H1 (cell line): Measurements from ENCODE around the gene KIF11. TPM values are rescaled to one million over a fixed set of nuclear protein-coding genes. Genes with fewer than 3 reads are reported as not detected.

ENCODE experiments used
- CTCF ChIA-PET: fragments of 300-600 bp; sonication (Branson Sonifier 250); formaldehyde crosslinking; loops from one replicate; lab custom pipeline; 2021; ENCODE audit not compliant: partially characterized antibody; lab: Charles Lee
- POLR2A ChIA-PET: fragments of 300-600 bp; sonication (Branson Sonifier 250); formaldehyde crosslinking; loops from one replicate; lab custom pipeline; 2021; ENCODE audit warnings: inconsistent platforms; ENCODE audit not compliant: partially characterized antibody; lab: Charles Lee
- DNase-seq, 2 experiments: peaks; one replicate each; pipeline versions ENCODE4 v3.0.0 to v3.0.0-alpha.2; 2010 to 2022; ENCODE audit warnings: low spot score in 2 of 2, low read depth in 1 of 2, mixed read lengths in 1 of 2
- FAIRE-seq: peaks from 2 replicates; lab custom pipeline; 2011; peaks lifted over from hg19 to GRCh38; lab: Jason Lieb, UNC
- H2AFZ ChIP-seq: 2 replicates; pipeline ENCODE4 v1.8.1; 2012; ENCODE audit warnings: low read length, inconsistent platforms
- H2AK5ac ChIP-seq: 2 replicates; pipeline ENCODE4 v1.6.1; 2013; ENCODE audit warnings: low read depth, low read length
- H2BK120ac ChIP-seq: replicated peaks from 2 replicates; pipeline ENCODE3; 2013; ENCODE audit warnings: low read depth, low read length, inconsistent platforms
- H2BK12ac ChIP-seq: 2 replicates; pipeline ENCODE4 v1.6.1; 2013; ENCODE audit warnings: low read depth, low read length
- H2BK15ac ChIP-seq: 2 replicates; pipeline ENCODE4 v1.6.1; 2013; ENCODE audit warnings: low read length
- H2BK20ac ChIP-seq: 2 replicates; pipeline ENCODE4 v1.6.1; 2013; ENCODE audit warnings: low read length
- H2BK5ac ChIP-seq: 2 replicates; pipeline ENCODE4 v1.6.1; 2013; ENCODE audit warnings: low read depth, low read length
- H3K14ac ChIP-seq: 2 replicates; pipeline ENCODE4 v1.6.1; 2013; ENCODE audit warnings: inconsistent platforms; ENCODE audit not compliant: insufficient read length
- H3K18ac ChIP-seq: 2 replicates; pipeline ENCODE4 v1.6.1; 2013; ENCODE audit warnings: low read length; ENCODE audit errors: extremely low read depth
- H3K23ac ChIP-seq: 2 replicates; pipeline ENCODE4 v1.6.1; 2013; ENCODE audit warnings: inconsistent platforms; ENCODE audit not compliant: insufficient read length
- H3K23me2 ChIP-seq: 2 replicates; pipeline ENCODE4 v1.6.1; 2013; ENCODE audit warnings: low read depth, low read length
- H3K27ac ChIP-seq: 2 replicates; pipeline ENCODE4 v1.6.1; 2011; ENCODE audit warnings: low read depth, low read length, inconsistent platforms
- H3K27me3 ChIP-seq, 4 experiments: replicated peaks in 1 of 4; 1 replicate in 1 of 4; 2 replicates in 3 of 4; pipeline versions ENCODE4 v1.6.1 to v1.8.1; 2011 to 2013; ENCODE audit warnings: low read length in 3 of 4, mild to moderate bottlenecking in 3 of 4, inconsistent platforms in 2 of 4, mixed read lengths in 2 of 4, moderate library complexity in 1 of 4; ENCODE audit not compliant: control insufficient read depth in 3 of 4, insufficient read depth in 3 of 4; ENCODE audit errors: extremely low read depth in 1 of 4
- H3K36me3 ChIP-seq, 4 experiments: 2 replicates each; pipeline versions ENCODE4 v1.6.1 to v1.8.1; 2011 to 2013; ENCODE audit warnings: mild to moderate bottlenecking in 4 of 4, low read length in 3 of 4, moderate library complexity in 2 of 4, control low read depth in 1 of 4, inconsistent platforms in 1 of 4; ENCODE audit not compliant: insufficient read depth in 4 of 4, control insufficient read depth in 2 of 4
- H3K4ac ChIP-seq: replicated peaks from 2 replicates; pipeline ENCODE3; 2013; ENCODE audit warnings: low read length, low read depth, mixed read lengths, inconsistent platforms; ENCODE audit not compliant: insufficient read length
- H3K4me1 ChIP-seq, 4 experiments: replicated peaks in 1 of 4; 1 replicate in 1 of 4; 2 replicates in 3 of 4; pipeline versions ENCODE4 v1.6.1 to v1.8.1; 2011 to 2013; ENCODE audit warnings: low read length in 3 of 4, inconsistent platforms in 2 of 4, mixed read lengths in 1 of 4; ENCODE audit not compliant: insufficient read depth in 4 of 4, control insufficient read depth in 3 of 4
- H3K4me2 ChIP-seq, 2 experiments: 2 replicates each; pipeline versions ENCODE4 v1.6.1 to v1.8.1; 2011 to 2013; ENCODE audit warnings: low read depth in 2 of 2, low read length in 2 of 2, control low read depth in 1 of 2, inconsistent platforms in 1 of 2, mild to moderate bottlenecking in 1 of 2; ENCODE audit not compliant: insufficient read depth in 1 of 2
- H3K4me3 ChIP-seq, 4 experiments: fragments of 200-600, 300-600 bp in 1 of 4; sonication (generic), shearing (Covaris generic), sonication (Bioruptor Twin) in 1 of 4; 2 replicates each; pipeline versions ENCODE4 v1.5.1 to v1.8.1; 2011 to 2016; ENCODE audit warnings: low read length in 4 of 4, low read depth in 3 of 4, control low read depth in 2 of 4, inconsistent platforms in 2 of 4, mild to moderate bottlenecking in 2 of 4, mixed read lengths in 1 of 4, moderate library complexity in 1 of 4; ENCODE audit not compliant: insufficient read depth in 2 of 4; ENCODE audit errors: extremely low read depth in 1 of 4
- H3K56ac ChIP-seq: replicated peaks from 2 replicates; pipeline ENCODE3; 2013; ENCODE audit warnings: low read depth, mild to moderate bottlenecking, mixed read lengths, low read length, inconsistent platforms; ENCODE audit not compliant: insufficient read length
- H3K79me1 ChIP-seq: 2 replicates; pipeline ENCODE4 v1.6.1; 2013; ENCODE audit warnings: low read depth, low read length, control low read depth
- H3K79me2 ChIP-seq, 2 experiments: 2 replicates each; pipeline versions ENCODE4 v1.6.1 to v1.8.1; 2012 to 2013; ENCODE audit warnings: low read length in 2 of 2, mild to moderate bottlenecking in 2 of 2, inconsistent platforms in 1 of 2; ENCODE audit not compliant: insufficient read depth in 2 of 2, control insufficient read depth in 1 of 2
- H3K9ac ChIP-seq, 4 experiments: replicated peaks in 1 of 4; 1 replicate in 1 of 4; 2 replicates in 3 of 4; pipeline versions ENCODE4 v1.6.1 to v1.8.1; 2011 to 2013; ENCODE audit warnings: low read depth in 3 of 4, low read length in 3 of 4, control low read depth in 2 of 4, mild to moderate bottlenecking in 2 of 4, moderate library complexity in 2 of 4, inconsistent platforms in 1 of 4; ENCODE audit errors: extremely low read depth in 1 of 4
- H3K9me3 ChIP-seq, 2 experiments: 2 replicates each; pipeline versions ENCODE4 v1.6.1 to v1.8.1; 2012 to 2013; ENCODE audit warnings: mild to moderate bottlenecking in 2 of 2, moderate library complexity in 2 of 2, control low read depth in 1 of 2, inconsistent platforms in 1 of 2, low read depth in 1 of 2, low read length in 1 of 2, mixed read lengths in 1 of 2; ENCODE audit not compliant: insufficient read depth in 2 of 2
- H4K20me1 ChIP-seq, 2 experiments: replicated peaks in 1 of 2; 2 replicates each; pipeline versions ENCODE3 to v1.8.1; 2011 to 2013; ENCODE audit warnings: inconsistent platforms in 2 of 2, low read length in 2 of 2, mild to moderate bottlenecking in 1 of 2; ENCODE audit not compliant: insufficient read depth in 2 of 2, control insufficient read depth in 1 of 2
- H4K5ac ChIP-seq: 2 replicates; pipeline ENCODE4 v1.6.1; 2013; ENCODE audit warnings: low read length, low read depth, mixed read lengths, inconsistent platforms; ENCODE audit not compliant: insufficient read length
- H4K8ac ChIP-seq: 2 replicates; pipeline ENCODE4 v1.8.0; 2013; ENCODE audit warnings: mild to moderate bottlenecking, moderate library complexity, low read length, inconsistent platforms; ENCODE audit not compliant: insufficient read depth; ENCODE audit errors: extremely low read depth
- H4K91ac ChIP-seq: replicated peaks from 2 replicates; pipeline ENCODE3; 2013; ENCODE audit warnings: low read length, mixed read lengths, inconsistent platforms; ENCODE audit not compliant: insufficient read length
- ASH2L ChIP-seq: fragments of 200-600, 300-600 bp; sonication (generic); IDR thresholded peaks from one replicate; pipeline ENCODE4 v1.7.1; 2017; ENCODE audit warnings: low read length
- BRCA1 ChIP-seq: IDR thresholded peaks from 2 replicates; pipeline ENCODE4 v1.6.1; 2012; ENCODE audit warnings: low read depth, low read length, improper control_type of control experiment
- E2F6 ChIP-seq: IDR thresholded peaks from 2 replicates; pipeline ENCODE4 v1.6.1; 2012; ENCODE audit warnings: inconsistent platforms
- EZH2 ChIP-seq: fragments of 200-600 bp; sonication (generic); IDR thresholded peaks from 2 replicates; pipeline ENCODE4 v1.7.1; 2012; ENCODE audit warnings: low read depth, mild to moderate bottlenecking, moderate library complexity, low read length, inconsistent platforms; ENCODE audit not compliant: severe bottlenecking
- FOSL1 ChIP-seq: IDR thresholded peaks from 2 replicates; pipeline ENCODE4 v1.6.1; 2011; ENCODE audit warnings: mild to moderate bottlenecking, low read depth, low read length, moderate library complexity; ENCODE audit not compliant: insufficient read depth
- MAFK ChIP-seq: IDR thresholded peaks from 2 replicates; pipeline ENCODE4 v1.6.1; 2012; ENCODE audit warnings: low read depth, mild to moderate bottlenecking, improper control_type of control experiment, low read length
- SIN3A ChIP-seq, 2 experiments: IDR thresholded peaks in 1 of 2; conservative IDR thresholded peaks in 1 of 2; 2 replicates each; pipeline ENCODE4 v1.6.1; 2011 to 2012; ENCODE audit warnings: low read length in 2 of 2, improper control_type of control experiment in 1 of 2, low read depth in 1 of 2, mild to moderate bottlenecking in 1 of 2
- SRF ChIP-seq: IDR thresholded peaks from 2 replicates; pipeline ENCODE4 v1.6.1; 2011; ENCODE audit warnings: mild to moderate bottlenecking, low read depth, low read length, moderate library complexity
- SUZ12 ChIP-seq: fragments of 200-600 bp; sonication (generic); IDR thresholded peaks from 2 replicates; pipeline ENCODE4 v1.6.1; 2012; ENCODE audit warnings: mild to moderate bottlenecking, inconsistent platforms, low read length, moderate library complexity, mixed read lengths
- ZNF274 ChIP-seq: IDR thresholded peaks from 2 replicates; pipeline ENCODE4 v1.7.0; 2012; ENCODE audit warnings: low read length, borderline replicate concordance; ENCODE audit errors: extremely low read depth
- WGBS, 2 experiments: shearing (Covaris generic) in 1 of 2; methylation state at CpG; one replicate each; pipeline versions ENCODE4 v1.1.6 to v1.1.7; 2013 to 2015; ENCODE audit warnings: low lambda C conversion rate in 2 of 2, mixed read lengths in 2 of 2, inconsistent platforms in 1 of 2, low coverage in 1 of 2, missing lambda C conversion rate in 1 of 2; ENCODE audit not compliant: insufficient replicate concordance in 2 of 2, insufficient coverage in 1 of 2, insufficient read length in 1 of 2; ENCODE audit errors: extremely low coverage in 1 of 2, missing lambda C conversion rate in 1 of 2; 5-methylcytosine and 5-hydroxymethylcytosine counted together
- polyA plus RNA-seq, 7 experiments: library from polyadenylated mRNA; depleted of rRNA in 3 of 7; stranded (reverse) in 5 of 7; unstranded in 2 of 7; fragments of >200 nt in 5 of 7; fragments of 200-250 nt in 2 of 7; gene quantifications; 1 replicate in 5 of 7; 2 replicates in 1 of 7; 4 replicates in 1 of 7; pipeline versions ENCODE4 v1.2.1 to v1.2.3, GENCODE V29; 2011 to 2013; ENCODE audit warnings: missing spikeins in 2 of 7, mixed read lengths in 2 of 7
- total RNA-seq: library from RNA; stranded (reverse); fragmentation: NEBNext Ultra II Directional; extraction: Animal tissue kit (Norgen Biotek cat#: 25700); gene quantifications from 2 replicates; pipeline ENCODE4 v1.2.1, GENCODE V29; 2021
- TF ChIP-seq, protein P1 (sequence below): IDR thresholded peaks from 2 replicates; pipeline ENCODE4 v1.6.1; 2012; ENCODE audit warnings: inconsistent platforms

Gene KIF11
- total and polyA plus RNA-seq, 2 of the 8 experiments (the other 6 are each of a cell fraction or from before 2014, with no cell fraction given) = 11.1 to 59.2 TPM

DNA sequence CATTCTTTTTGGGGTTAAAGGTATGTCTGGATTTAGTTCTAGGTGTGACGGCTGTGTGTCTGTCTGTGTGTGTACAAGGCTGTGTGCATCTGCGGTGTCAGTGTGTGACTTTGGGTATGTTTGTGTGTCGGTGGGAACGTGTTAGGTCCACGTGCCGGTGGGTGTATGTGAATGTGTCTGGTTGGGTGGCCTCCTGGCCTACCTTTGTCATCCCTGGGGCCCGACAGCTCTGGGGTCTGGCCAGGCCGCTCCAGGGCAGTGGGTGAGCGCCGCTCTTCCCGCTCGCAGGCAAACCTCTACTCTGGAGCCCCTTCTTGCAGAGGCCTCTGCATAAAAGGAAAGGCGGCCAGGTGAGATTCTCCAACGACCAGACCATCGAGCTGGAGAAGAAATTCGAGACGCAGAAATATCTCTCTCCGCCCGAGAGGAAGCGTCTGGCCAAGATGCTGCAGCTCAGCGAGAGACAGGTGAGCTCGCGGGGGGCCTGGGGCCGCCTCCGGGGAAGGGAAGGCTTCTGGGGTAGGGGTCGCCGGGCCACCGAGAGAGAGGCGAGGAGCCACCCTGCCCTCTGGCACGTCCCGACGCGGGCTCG is 99.2 kb downstream of the KIF11 start:
- Histone ChIP-seq H3K79me2 (no peaks in the 10 kb centered on the region), H3K27me3 (peaks cover 44 to 98% (median 80%) of the 10 kb centered on the region in 4 experiments), H3K4ac (peak overlapping the region; percentile 27), H3K36me3 (peaks cover 0 to 9% (median 0%) of the 10 kb centered on the region in 4 experiments; a peak in 1 of 8 replicates), H4K5ac (no peak overlapping the region), H3K23me2 (peaks cover 22% of the 10 kb centered on the region), H2BK15ac (0 out of 2 replicates have a peak overlapping the region, but pooled peaks have one; percentile 75), H2BK120ac (no peak overlapping the region), H4K91ac (peak overlapping the region; percentile 5), H3K23ac (no peak overlapping the region), H4K20me1 (peaks cover 0 to 4% of the 10 kb centered on the region in 2 experiments), H3K27ac (no peak overlapping the region), H3K79me1 (no peaks in the 10 kb centered on the region), H2AFZ (no peak overlapping the region), H4K8ac (peak overlapping the region; percentile 28; the same call in 1 of the 2 replicates), H3K9ac (peak overlapping the region in 1 of 4 experiments; percentile 61; a peak in 1 of 7 replicates), H3K9me3 (no peaks in the 10 kb centered on the region), H3K4me3 (peak overlapping the region; percentile 34 to 68 (median 57)), H3K4me1 (peaks cover 0 to 13% (median 9%) of the 10 kb centered on the region in 4 experiments; a peak in 6 of 7 replicates), H3K4me2 (peak overlapping the region; percentile 79 to 96), H3K56ac (no peak overlapping the region), H2BK5ac (peak overlapping the region; percentile 88; the same call in 1 of the 2 replicates), H2AK5ac (no peak overlapping the region), H3K18ac (peak overlapping the region; percentile 93), H2BK20ac (peak overlapping the region; percentile 89; the same call in 1 of the 2 replicates), H3K14ac (no peak overlapping the region), H2BK12ac (peak overlapping the region; percentile 99; the same call in 1 of the 2 replicates)
- DNase-seq (peak in 1 of 2 experiments; percentile 80), FAIRE-seq (no peak)
- POLR2A ChIA-PET = no interaction called here
- WGBS, 2 experiments = 3% methylated on average over 26 of the region's 34 CpGs; no CpG with 5 or more reads in 1 of the 2 experiments
- CTCF ChIA-PET = interaction anchor here (0.8 to 1.3 kb wide), 4 partner anchors 10 to 188 kb away, joined by 3 read pairs; no protein-coding TSS in a partner anchor
- TF ChIP-seq ASH2L (peak; percentile 39), SIN3A (conservative IDR thresholded peaks at IDR 0.05 in 1 of 2, IDR thresholded peaks at IDR 0.05 in 1 of 2; ENCODE audit: low read depth in 1 of 2, low read length in 2 of 2) (no peak), E2F6 (peak; percentile 37; the same call in 1 of the 2 replicates), SRF (no peak), EZH2 (peak; percentile 73), MAFK (no peak), FOSL1 (no peak), BRCA1 (no peak), SUZ12 (peak; percentile 78; the same call in 1 of the 2 replicates), ZNF274 (no peak)
- TF ChIP-seq, protein P1, sequence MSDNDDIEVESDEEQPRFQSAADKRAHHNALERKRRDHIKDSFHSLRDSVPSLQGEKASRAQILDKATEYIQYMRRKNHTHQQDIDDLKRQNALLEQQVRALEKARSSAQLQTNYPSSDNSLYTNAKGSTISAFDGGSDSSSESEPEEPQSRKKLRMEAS = peak; percentile 81
